Measurements from ENCODE around the gene ACSL1. TPM values are rescaled to one million over a fixed set of nuclear protein-coding genes. Genes with fewer than 3 reads are reported as not detected.

ACSL1 gene
- polyA plus RNA-seq, 1 donor = 13.8 TPM

DNA sequence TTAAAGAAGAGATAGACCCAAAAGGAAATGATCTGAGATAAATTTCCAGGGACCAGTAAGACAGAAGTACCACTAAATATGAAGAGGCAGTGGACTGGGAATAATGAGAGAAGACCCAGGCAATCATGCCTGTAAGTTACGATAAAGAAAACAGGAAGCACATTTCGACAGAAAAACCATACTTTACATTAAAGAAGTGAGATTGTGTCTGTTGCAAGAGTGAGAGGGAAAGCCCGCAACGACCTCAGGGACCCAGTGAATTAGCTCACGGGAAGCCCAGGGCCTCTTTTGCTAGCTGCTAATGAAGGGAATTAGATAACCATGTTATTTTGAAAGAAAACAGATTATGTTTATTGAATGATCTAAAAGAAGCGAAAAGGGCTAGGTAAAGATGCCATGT is 28.9 kb upstream of the ACSL1 start:
- Histone ChIP-seq H3K27me3 (ENCODE audit: control insufficient read depth, insufficient read depth, low read length) (peaks cover 10% of the 10 kb centered on the region), H3K9me3 (ENCODE audit: control insufficient read depth, low read depth, low read length) (no peaks in the 10 kb centered on the region), H3K4me1 (ENCODE audit: control insufficient read depth, insufficient read depth, low read length) (no peaks in the 10 kb centered on the region), H3K27ac (ENCODE audit: low read length) (no peak overlapping the region), H3K4me3 (ENCODE audit: low read length) (no peak overlapping the region), H3K36me3 (ENCODE audit: control insufficient read depth, insufficient read depth, low read length) (no peaks in the 10 kb centered on the region)
- DNase-seq = no peak
- WGBS (ENCODE audit: insufficient coverage, low lambda C conversion rate) = no CpG with 5 or more reads among the region's 6 CpGs

DNA sequence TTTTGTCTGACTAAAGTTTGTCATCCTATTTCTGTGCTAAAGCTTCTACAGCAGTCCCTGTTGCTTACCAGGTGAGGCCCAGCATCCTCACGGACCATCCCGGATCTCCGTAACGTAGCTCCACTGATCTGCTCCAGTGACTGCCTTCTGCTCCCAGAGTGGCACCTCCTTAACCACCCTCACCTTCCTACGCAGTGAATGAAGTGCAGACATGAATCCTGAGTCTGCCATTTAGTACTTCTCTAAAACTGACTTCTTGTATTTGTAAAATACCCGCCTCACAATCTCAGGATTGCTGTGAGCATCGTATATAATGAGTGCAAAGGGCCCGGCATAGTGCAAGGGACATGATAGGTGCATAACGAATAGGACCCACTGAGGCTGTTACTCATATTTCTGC is 27.7 kb upstream of the ACSL1 start:
- no peaks in the 10 kb centered on the region for H3K4me1 ChIP-seq (ENCODE audit: control insufficient read depth, insufficient read depth, low read length)
- WGBS (ENCODE audit: insufficient coverage, low lambda C conversion rate) = 100% methylated on average over 4 of the region's 9 CpGs
- H3K27me3 ChIP-seq (ENCODE audit: control insufficient read depth, insufficient read depth, low read length) = peaks cover 12% of the 10 kb centered on the region
- DNase-seq = no peak
- H3K9me3 ChIP-seq (ENCODE audit: control insufficient read depth, low read depth, low read length) = no peaks in the 10 kb centered on the region
- no peak overlapping the region for H3K4me3 ChIP-seq (ENCODE audit: low read length)
- no peaks in the 10 kb centered on the region for H3K36me3 ChIP-seq (ENCODE audit: control insufficient read depth, insufficient read depth, low read length)
- H3K27ac ChIP-seq (ENCODE audit: low read length) = no peak overlapping the region

DNA sequence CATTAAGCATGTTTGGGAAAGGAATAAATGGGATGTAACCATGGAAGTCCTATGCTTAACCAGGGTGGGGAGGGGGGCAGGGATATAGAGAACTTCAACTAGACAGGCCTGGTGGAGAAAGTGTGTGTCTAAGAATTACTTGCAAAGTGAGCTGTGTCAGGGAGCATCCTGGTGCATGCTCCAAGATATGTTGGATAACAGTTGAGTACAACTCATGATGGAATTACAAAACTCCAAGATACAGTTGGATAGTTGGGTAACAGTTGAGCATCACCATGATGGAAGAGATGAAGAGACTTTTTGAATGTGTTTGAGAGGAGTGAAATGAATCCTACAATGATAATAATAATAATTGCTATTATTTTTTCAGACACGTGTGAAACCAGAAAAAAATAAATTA is 26.1 kb upstream of the ACSL1 start:
- H3K27me3 ChIP-seq (ENCODE audit: control insufficient read depth, insufficient read depth, low read length) = peaks cover 13% of the 10 kb centered on the region
- no peaks in the 10 kb centered on the region for H3K4me1 ChIP-seq (ENCODE audit: control insufficient read depth, insufficient read depth, low read length)
- no peak for DNase-seq
- no peaks in the 10 kb centered on the region for H3K9me3 ChIP-seq (ENCODE audit: control insufficient read depth, low read depth, low read length)
- no peak overlapping the region for H3K27ac ChIP-seq (ENCODE audit: low read length)
- no peaks in the 10 kb centered on the region for H3K36me3 ChIP-seq (ENCODE audit: control insufficient read depth, insufficient read depth, low read length)
- H3K4me3 ChIP-seq (ENCODE audit: low read length) = no peak overlapping the region
- 14% methylated on average over 1 of the region's 1 CpG for WGBS (ENCODE audit: insufficient coverage, low lambda C conversion rate)

DNA sequence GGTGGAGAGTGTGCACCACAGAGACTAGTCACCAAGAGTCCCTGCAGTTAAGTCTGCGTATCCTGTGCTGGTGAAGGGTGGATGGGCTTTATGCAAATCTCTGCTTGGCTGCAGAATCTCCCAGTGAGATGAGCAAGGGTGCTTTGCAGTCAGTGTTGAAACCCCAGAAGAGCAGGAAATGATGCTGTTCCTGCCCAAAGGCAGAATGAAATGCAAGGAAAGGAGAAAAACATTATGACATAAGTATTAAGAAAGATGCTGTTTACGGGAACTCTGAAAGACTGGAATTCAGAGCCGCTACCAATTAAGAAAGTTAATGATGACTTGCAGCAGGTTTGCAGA is 25.4 kb upstream of the ACSL1 start:
- Histone ChIP-seq H3K36me3 (ENCODE audit: control insufficient read depth, insufficient read depth, low read length) (no peaks in the 10 kb centered on the region), H3K9me3 (ENCODE audit: control insufficient read depth, low read depth, low read length) (no peaks in the 10 kb centered on the region), H3K4me3 (ENCODE audit: low read length) (no peak overlapping the region), H3K4me1 (ENCODE audit: control insufficient read depth, insufficient read depth, low read length) (no peaks in the 10 kb centered on the region), H3K27ac (ENCODE audit: low read length) (no peak overlapping the region), H3K27me3 (ENCODE audit: control insufficient read depth, insufficient read depth, low read length) (peaks cover 13% of the 10 kb centered on the region)
- DNase-seq = no peak
- no CpG with 5 or more reads among the region's 3 CpGs for WGBS (ENCODE audit: insufficient coverage, low lambda C conversion rate)

DNA sequence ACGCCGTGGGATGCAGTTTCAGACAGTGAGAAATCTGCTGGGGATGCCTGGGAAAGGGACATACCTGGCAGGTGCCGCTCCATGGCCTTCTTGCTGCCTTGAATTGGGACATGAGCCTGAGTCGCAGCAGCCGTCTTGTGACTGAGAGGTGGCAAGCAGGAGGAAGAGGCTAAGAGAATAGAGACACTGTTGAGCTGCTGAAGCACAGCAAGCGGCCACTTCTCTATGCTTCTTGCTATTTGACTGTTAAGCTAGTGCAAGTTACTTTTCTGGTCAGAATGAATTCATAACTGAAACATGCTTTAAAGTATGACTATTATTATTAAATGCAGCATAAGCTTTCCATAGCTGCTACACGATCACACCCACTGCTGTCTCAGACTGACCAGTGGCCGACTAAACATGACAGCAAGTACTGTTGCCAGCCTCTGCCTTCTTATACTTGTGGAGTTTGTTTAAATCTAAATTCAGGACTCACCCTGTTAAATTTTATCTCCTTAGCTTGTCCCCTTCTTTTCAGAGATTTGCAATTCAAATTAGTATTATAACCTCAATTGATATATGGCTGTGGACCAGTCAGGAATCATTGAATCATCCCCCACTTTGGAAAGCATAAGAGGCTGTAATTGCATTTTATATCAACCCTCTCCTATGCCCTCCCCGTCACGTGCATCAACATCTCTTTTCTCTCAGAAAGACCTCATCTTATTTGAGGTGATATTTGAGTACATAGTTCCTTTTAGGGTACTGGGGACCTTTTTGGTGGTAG is 24.8 kb upstream of the ACSL1 start:
- H3K27me3 ChIP-seq (ENCODE audit: control insufficient read depth, insufficient read depth, low read length) = peaks cover 13% of the 10 kb centered on the region
- 68% methylated on average over 4 of the region's 10 CpGs for WGBS (ENCODE audit: insufficient coverage, low lambda C conversion rate)
- DNase-seq = no peak
- H3K36me3 ChIP-seq (ENCODE audit: control insufficient read depth, insufficient read depth, low read length) = no peaks in the 10 kb centered on the region
- H3K9me3 ChIP-seq (ENCODE audit: control insufficient read depth, low read depth, low read length) = no peaks in the 10 kb centered on the region
- no peaks in the 10 kb centered on the region for H3K4me1 ChIP-seq (ENCODE audit: control insufficient read depth, insufficient read depth, low read length)
- no peak overlapping the region for H3K27ac ChIP-seq (ENCODE audit: low read length)
- no peak overlapping the region for H3K4me3 ChIP-seq (ENCODE audit: low read length)

DNA sequence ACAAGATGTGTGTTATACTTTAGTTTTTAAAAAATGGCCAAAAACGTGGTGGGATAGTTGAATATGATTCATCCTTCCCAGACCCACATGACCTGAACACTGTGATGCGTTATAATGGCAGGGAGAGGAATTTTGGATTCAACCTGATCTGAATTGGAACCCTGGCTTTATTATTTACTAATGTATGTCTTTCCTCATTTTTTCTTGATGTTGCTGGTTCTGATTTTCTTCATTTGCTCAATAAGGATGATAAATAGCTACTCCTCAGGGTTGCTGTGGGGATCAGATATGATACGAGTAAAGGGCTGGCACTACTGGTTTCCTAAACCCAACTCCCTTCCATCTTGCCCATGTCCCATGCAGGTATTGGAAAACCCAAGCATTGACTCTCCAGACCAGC is 24.2 kb upstream of the ACSL1 start:
- Histone ChIP-seq H3K4me3 (ENCODE audit: low read length) (no peak overlapping the region), H3K9me3 (ENCODE audit: control insufficient read depth, low read depth, low read length) (no peaks in the 10 kb centered on the region), H3K27ac (ENCODE audit: low read length) (no peak overlapping the region), H3K4me1 (ENCODE audit: control insufficient read depth, insufficient read depth, low read length) (no peaks in the 10 kb centered on the region), H3K27me3 (ENCODE audit: control insufficient read depth, insufficient read depth, low read length) (peaks cover 13% of the 10 kb centered on the region), H3K36me3 (ENCODE audit: control insufficient read depth, insufficient read depth, low read length) (no peaks in the 10 kb centered on the region)
- 83% methylated on average over 1 of the region's 3 CpGs for WGBS (ENCODE audit: insufficient coverage, low lambda C conversion rate)
- DNase-seq = no peak

DNA sequence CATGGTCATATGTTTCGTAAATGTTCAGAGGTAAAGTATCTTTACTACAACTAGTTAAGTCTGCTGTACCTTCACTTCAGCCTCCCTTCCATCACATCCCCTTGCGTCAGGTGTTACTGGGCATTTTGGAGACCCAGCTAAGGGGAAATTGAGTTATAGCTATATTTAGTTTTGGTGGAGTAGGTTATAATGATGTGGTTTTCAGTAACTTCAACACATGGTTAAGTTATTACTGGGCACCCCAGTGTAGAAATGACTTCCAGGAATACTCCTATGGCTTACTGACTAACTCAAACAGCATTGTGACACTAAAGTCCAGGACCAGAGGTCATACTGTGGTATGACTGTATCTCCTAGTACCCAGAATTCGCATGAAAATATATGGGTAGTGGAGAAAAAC is 23.4 kb upstream of the ACSL1 start:
- no peak for DNase-seq
- Histone ChIP-seq H3K27me3 (ENCODE audit: control insufficient read depth, insufficient read depth, low read length) (peaks cover 13% of the 10 kb centered on the region), H3K4me1 (ENCODE audit: control insufficient read depth, insufficient read depth, low read length) (no peaks in the 10 kb centered on the region), H3K27ac (ENCODE audit: low read length) (no peak overlapping the region), H3K36me3 (ENCODE audit: control insufficient read depth, insufficient read depth, low read length) (no peaks in the 10 kb centered on the region), H3K9me3 (ENCODE audit: control insufficient read depth, low read depth, low read length) (no peaks in the 10 kb centered on the region), H3K4me3 (ENCODE audit: low read length) (no peak overlapping the region)
- WGBS (ENCODE audit: insufficient coverage, low lambda C conversion rate) = no CpG with 5 or more reads among the region's 3 CpGs

DNA sequence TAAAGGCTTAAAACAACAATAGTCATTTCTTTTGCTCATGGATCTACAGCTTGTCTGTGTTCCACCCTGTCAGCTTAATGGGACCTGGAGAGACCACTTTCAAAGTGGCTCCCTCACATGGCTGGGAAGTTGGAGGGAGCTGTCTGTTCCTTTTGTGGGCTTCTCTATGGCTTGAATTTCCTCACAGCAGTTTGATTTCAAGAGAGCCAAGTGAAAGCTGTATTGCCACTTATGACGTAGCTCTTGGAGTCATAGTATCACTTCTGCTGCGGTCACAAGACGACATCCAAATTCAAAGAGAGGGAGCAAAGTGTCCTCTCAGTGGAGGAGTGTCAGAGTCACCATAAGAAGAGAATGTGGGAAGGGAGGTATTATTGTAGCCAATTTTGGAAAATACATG is 22.7 kb upstream of the ACSL1 start:
- no peak overlapping the region for H3K27ac ChIP-seq (ENCODE audit: low read length)
- H3K27me3 ChIP-seq (ENCODE audit: control insufficient read depth, insufficient read depth, low read length) = peaks cover 13% of the 10 kb centered on the region
- H3K4me1 ChIP-seq (ENCODE audit: control insufficient read depth, insufficient read depth, low read length) = no peaks in the 10 kb centered on the region
- DNase-seq = no peak
- no peak overlapping the region for H3K4me3 ChIP-seq (ENCODE audit: low read length)
- WGBS (ENCODE audit: insufficient coverage, low lambda C conversion rate) = no CpG with 5 or more reads among the region's 3 CpGs
- H3K36me3 ChIP-seq (ENCODE audit: control insufficient read depth, insufficient read depth, low read length) = no peaks in the 10 kb centered on the region
- no peaks in the 10 kb centered on the region for H3K9me3 ChIP-seq (ENCODE audit: control insufficient read depth, low read depth, low read length)

DNA sequence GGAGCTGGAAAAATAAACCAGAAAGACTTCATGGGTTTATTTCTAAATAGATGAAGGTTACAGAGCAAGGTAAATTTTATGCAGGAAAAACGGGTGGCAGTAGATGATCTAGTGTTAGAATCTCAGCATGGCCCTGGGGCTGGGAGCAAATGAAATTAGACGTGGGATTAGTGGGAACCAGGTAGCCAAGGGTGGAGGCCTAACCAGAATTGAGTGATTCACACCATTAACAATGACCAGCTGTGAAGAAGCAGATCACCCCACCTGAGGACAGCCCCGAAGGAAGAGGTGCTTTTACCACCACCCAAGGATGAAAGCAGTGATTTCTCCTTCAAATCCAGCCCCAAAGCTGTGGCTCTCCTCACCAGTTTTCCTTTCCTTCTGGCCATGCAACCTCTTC is 20.8 kb upstream of the ACSL1 start:
- Histone ChIP-seq H3K27ac (ENCODE audit: low read length) (no peak overlapping the region), H3K4me3 (ENCODE audit: low read length) (no peak overlapping the region), H3K4me1 (ENCODE audit: control insufficient read depth, insufficient read depth, low read length) (no peaks in the 10 kb centered on the region), H3K27me3 (ENCODE audit: control insufficient read depth, insufficient read depth, low read length) (peaks cover 13% of the 10 kb centered on the region), H3K36me3 (ENCODE audit: control insufficient read depth, insufficient read depth, low read length) (no peaks in the 10 kb centered on the region), H3K9me3 (ENCODE audit: control insufficient read depth, low read depth, low read length) (no peaks in the 10 kb centered on the region)
- DNase-seq = no peak
- 60% methylated on average over 1 of the region's 3 CpGs for WGBS (ENCODE audit: insufficient coverage, low lambda C conversion rate)

DNA sequence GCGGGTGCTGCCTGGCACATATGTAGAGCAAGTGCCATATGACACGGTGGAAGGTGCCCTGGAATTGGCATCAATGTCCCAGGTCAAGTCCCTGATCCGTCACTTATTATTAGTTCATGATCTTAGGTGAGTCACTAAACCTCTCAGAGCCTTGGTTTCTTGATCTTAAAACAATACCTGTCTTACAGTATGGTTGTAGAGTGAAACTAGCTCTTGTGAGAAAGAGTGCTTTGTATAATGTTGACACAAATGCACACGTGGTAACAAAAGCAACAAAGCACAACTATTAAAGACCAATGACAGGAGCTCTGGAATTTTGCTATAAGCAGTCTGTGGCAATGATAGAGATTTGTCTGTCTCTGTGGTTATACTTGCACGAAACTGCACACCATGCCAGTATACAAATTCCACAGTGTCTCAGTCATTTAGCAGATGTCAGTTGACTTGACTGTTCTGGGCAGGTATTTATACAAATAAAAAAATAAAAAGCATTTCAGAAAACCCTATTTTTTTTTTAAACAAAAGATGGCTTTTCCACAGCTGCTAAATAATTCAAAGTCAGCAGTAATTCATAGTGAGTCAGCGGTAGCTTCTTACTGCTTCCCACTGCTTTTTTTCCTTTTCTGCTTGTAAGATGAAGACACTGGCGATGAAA is 19.7 kb upstream of the ACSL1 start:
- Histone ChIP-seq H3K27ac (ENCODE audit: low read length) (no peak overlapping the region), H3K27me3 (ENCODE audit: control insufficient read depth, insufficient read depth, low read length) (peaks cover 10% of the 10 kb centered on the region), H3K36me3 (ENCODE audit: control insufficient read depth, insufficient read depth, low read length) (no peaks in the 10 kb centered on the region), H3K4me3 (ENCODE audit: low read length) (no peak overlapping the region), H3K4me1 (ENCODE audit: control insufficient read depth, insufficient read depth, low read length) (no peaks in the 10 kb centered on the region), H3K9me3 (ENCODE audit: control insufficient read depth, low read depth, low read length) (no peaks in the 10 kb centered on the region)
- DNase-seq = no peak
- 67% methylated on average over 1 of the region's 7 CpGs for WGBS (ENCODE audit: insufficient coverage, low lambda C conversion rate)

DNA sequence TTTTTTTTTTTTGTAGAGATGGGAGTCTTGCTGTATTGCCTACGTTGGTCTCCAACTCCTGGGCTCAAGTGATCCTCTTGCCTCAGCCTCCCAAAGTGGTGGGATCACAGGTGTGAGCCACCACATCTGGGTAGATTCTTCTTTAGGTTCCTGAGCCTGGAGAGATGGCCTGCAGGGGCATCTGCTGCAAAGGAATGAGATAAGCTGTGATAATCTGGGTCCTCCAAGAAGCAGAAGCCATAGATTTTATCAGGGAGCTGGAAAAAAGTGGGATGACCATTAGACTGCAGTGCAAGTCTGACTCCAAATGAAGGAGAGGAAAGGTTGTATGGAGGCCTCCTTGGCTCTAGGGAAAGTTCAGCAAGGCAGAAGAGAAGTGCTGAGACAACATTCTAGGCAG is 19.0 kb upstream of the ACSL1 start:
- H3K4me1 ChIP-seq (ENCODE audit: control insufficient read depth, insufficient read depth, low read length) = no peaks in the 10 kb centered on the region
- DNase-seq = no peak
- H3K27ac ChIP-seq (ENCODE audit: low read length) = no peak overlapping the region
- peaks cover 5% of the 10 kb centered on the region for H3K27me3 ChIP-seq (ENCODE audit: control insufficient read depth, insufficient read depth, low read length)
- no peaks in the 10 kb centered on the region for H3K9me3 ChIP-seq (ENCODE audit: control insufficient read depth, low read depth, low read length)
- no peak overlapping the region for H3K4me3 ChIP-seq (ENCODE audit: low read length)
- no peaks in the 10 kb centered on the region for H3K36me3 ChIP-seq (ENCODE audit: control insufficient read depth, insufficient read depth, low read length)
- no CpG with 5 or more reads among the region's 1 CpG for WGBS (ENCODE audit: insufficient coverage, low lambda C conversion rate)
